ENCODE data around the gene SPPL3.

Gene SPPL3

DNA sequence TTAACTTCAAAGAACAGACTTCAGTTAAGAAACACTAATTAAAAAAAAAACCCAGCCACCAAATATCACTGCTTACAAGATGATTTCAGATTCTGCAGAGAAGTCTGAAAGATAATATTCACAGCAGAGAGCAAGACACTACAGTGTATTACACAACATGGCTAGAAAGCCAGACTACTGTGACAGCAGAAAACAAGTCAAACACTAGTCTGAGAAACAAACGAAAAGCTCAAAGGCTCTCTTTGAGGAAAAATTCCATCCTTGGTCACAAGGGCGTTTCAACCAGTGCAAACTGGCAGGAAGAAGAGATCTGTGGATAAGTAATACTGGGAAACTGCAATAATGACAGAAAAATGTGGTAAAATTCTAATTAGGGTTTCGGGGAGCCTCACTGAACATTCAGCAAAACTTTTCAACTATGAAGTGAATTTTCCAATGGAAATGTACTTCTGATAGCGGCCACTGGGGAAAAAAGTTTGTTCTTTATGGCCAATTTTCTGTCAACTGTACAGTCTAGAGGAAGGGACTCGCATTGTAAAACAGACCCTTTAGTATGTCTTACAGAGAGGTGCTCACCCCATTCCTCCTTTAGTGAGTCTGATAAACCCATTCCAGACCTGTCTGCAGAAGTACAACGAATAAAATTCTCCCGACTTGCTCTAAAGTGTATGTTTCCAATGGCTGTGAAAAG, 128.2 kb downstream of the SPPL3 start:
- DNase-seq (ENCODE audit: low read depth): no peak

DNA sequence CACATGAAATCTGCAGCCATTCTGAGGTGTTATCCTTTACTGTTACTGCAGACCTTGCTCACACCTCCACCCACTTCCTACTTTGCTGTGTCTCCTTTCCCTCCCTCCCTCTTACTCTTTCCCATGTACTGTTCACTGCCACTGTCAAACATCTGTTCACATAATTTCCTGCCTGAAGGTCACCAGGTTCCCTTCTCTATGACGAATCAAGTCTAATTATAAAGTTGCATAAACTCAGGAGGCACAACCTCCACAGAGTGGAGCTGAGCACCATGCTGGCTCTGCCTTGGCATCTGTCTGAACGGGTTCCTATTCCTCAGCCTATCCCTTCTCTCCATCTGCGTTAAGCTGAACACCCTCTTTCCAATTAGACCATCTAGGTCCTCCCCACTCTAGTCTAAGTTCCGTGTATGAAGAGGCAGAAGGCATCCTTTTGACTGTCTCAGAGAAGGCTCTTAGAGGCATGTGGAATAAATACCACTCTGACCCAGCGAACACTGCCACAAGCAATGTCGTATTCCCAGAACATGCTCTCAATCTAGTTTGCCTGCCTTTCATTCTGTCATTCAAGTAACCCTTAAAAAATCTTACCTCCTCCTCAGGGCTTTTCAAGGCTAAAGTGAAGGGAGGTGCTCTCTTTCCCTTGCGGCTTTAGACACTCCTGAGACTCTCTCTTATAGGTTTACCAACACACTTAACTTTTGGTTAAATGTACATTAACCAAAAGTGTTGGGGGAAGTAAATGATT, 129.8 kb downstream of the SPPL3 start:
- DNase-seq (ENCODE audit: low read depth): no peak

DNA sequence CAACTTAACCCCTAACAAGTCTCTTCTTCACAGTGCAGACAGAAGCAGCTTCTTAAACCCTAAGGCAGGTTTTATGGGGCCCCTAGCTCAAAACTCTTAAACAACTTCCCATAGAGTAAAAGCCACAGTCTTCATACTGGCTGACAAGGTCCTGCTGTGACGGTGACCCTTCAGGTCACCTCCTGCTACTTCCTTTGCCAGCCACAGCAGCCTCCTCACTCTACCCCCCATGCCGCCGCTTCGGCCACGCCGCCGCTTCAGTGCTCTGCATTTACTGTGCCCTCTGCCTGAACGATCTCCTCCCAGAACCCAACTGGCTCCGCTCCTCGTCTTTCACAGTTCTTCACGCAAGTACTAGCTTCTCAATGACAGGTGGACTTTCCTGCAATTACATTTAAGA, 133.1 kb downstream of the SPPL3 start:
- no peak for DNase-seq (ENCODE audit: low read depth)

DNA sequence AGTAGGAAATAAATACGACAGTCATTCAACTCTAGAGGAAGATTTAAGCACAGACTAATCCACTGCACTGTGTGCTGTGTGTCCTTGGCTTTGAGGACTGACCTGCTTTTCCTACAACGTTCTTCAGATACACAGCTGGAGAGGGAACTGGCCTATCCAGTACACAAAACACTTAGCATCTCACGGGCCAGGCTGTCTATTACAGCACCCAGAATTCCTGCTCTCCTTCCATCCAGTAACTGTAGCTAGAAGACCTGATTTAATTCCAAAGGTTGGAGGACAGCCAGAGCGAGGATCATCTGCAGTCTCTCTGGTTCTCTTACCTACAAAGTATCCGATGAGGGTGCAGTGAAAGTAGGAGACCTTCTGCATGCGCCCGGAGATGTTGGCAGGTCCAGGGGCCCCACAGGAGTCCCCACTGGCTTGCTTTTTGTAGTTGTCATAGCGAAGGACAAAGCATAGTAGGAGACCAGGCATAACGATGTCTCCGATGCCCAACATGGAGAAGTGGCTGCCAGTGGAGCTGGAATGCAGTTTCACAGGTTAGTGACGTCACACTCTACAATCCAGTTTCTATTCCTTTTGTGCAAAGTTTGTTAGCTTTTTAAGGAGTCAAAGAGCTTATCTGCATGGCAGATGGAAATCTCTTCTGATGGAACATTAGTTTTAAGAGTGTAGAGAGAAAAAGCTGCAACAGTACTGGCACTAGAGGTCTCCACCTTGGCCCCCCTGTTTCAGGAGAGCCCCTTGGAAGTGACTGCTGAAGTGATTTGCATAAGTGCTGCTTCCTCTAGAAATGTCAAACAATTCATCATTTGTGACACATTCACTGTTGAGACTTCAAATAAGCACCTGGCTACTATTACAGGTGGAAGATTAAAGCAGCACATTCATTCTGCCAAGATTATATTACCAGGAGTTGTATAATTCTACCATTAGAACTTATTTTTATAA, 136.8 kb downstream of the SPPL3 start:
- no peak for DNase-seq (ENCODE audit: low read depth)

DNA sequence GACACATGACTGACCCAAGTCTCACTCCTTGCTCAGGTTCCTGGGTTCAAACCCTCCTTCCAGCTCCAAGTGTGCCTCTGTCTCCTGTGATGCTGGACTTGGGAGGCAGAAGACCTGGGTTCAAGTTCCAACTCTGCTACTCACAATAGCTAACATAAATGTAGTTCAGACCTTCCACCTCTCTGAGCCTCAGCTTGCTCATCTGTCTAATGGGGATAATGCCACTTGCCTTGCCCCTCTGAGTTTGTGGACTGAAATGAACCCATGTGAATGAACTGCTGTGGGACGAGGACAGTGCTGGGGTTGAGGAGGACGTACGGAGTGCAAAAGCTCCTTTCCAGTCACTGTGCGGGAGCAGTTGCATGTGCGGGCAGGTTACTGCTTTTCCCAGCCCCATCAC, 137.6 kb downstream of the SPPL3 start:
- DNase-seq (ENCODE audit: low read depth): no peak

DNA sequence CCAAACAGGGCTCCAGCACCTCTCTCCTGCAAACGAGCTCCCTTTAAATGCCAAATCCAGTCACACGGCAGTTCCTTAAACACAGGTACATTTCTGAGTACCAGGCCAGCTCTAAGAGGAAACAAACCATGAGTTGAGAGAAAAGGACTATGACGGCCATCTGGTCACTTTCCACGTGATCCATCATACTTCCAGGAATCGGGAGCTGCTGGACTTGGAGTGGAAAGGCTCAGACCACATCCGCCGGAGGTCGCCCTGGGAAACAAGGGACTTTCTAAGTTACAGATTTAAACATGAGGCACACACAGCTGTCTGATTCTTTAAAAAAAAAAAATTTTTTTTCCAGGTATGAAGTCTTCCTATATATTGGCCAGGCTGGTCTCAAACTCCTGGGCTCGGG, 139.3 kb downstream of the SPPL3 start:
- DNase-seq (ENCODE audit: low read depth): no peak

DNA sequence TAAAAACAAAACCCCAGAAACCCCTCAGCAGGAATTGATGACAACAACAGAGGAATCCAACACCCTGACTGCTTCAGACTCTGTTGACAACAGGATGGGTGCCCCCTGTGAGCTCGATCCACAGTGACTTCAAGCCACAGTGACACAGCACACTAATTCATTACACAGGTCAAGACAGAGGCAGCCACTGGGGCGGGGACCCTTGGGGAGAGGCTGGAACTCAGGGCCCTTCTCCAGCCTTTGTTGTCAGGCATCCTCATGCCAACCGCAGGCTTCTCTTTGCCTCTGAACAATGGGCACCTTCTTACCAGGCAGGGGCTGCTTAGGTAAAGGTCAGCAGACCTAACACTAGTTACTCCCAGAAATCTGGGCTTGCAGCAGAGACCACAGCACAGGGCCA, 140.9 kb downstream of the SPPL3 start:
- DNase-seq (ENCODE audit: low read depth): no peak

DNA sequence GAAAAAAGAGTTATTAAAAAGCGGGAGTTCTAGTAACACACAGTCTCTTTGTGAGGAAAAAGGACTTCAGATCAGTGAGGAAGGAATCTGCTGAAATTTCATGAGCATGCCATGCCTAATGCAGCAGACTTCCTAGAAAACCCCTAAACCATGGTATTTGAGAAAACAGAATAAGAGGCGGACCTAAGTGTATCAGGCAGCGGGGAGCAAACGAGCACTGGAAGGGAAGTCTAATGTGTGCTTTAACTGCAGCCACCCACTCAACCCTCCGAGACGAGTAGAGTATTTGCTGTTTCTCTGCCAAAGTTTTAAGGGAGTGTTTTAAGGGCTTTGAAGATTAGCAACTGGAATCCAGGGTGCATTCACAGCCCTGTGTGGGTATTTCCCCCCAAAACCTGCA, 142.1 kb downstream of the SPPL3 start:
- DNase-seq (ENCODE audit: low read depth): no peak

DNA sequence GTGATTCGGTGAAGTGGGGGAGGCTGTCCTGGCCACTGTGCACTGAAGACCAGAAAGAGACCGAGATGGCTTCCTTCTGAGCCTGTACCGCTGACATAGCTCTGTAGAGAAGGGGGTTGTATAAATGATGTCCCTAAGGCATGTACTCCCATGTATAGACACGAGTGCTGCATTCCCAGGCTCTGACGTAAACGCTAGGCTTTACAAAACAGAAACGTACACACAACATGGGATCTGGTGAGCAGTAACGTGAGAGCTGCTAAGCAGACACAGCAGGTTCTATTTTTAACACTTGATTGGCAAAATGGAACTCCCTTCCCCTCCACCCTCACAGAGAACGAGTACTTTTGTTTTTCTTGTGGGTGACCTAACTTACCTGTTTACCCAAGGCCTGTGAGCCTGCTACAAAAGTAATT, 142.6 kb downstream of the SPPL3 start:
- no peak for DNase-seq (ENCODE audit: low read depth)

DNA sequence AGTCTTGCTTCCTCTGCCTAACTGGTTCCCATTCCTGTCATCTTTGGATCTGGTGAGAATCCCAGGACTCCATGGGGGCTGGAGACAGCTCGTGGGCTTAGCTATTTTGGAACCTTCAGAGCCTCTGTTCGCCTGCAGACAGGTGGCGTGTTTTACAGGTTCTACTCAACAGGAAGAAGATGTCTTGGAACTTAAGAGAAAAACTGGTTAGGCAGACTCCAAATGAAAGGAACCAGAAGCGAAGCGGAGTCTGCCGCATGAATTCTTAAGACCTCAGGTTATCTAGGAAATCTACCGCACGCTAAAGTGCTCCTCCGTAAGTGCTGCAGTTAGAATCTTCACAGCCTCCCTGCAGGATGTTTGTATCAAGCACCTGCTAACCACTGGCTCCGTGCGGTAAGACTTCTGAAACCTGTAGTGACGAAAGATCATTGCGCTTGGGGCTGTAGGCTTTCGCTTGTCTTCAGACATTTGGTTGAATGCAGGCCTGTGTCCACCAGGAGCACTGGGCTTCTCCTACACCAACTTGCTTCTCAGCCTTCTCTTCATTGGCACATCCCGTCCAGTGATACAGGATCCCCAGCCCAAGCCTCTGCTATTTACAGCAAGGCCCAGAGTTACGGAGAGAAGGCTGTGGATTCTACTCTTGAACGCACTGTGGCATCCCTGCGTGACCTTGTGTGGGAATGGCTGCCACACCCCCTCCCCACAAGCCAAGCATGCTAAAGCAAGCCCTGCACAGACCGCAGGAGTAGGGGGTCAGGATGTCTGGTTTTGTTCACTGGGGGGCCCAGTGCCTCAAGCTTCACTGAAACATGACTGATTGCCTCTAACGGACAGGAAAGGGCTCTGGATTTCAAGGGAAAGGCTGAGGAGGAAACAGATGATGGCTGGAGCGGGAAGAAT, 143.6 kb downstream of the SPPL3 start:
- no peak for DNase-seq (ENCODE audit: low read depth)

DNA sequence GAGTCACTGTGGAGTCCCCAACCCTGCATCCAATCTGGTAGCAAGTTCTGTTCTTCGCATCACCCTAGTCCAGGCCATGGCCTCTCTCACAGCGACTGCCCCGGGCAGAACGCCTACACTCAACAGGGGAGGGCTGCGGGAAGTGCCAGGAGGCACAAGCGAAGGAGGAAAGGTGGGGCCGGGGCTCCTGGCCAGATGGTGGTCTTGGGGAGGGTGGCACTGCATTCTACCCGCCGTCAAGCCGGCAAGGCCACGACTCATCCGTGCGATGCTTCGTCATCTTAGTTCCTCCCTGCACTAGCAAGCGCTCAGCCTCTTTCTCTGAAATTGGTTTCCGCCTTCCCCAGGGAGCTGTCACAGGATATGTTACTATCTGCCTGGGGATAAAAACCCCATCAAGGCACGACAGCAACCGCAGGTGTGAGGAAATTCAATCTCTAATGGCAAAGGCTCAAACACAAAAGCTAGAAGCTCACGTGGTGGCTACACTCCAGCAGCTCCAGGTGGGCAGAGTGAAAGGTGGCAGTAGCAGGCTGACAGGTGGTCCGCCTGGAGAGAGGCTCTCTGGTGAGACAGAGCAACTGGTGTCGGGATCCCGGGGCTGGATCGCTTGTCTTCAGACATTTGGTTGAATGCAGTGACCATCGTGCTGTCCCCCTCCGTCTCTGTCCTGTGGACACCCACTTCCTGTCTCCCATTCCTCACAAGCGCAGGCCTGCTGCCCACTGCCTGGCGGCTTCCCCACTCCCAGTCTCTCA, 144.4 kb downstream of the SPPL3 start:
- DNase-seq (ENCODE audit: low read depth): no peak

DNA sequence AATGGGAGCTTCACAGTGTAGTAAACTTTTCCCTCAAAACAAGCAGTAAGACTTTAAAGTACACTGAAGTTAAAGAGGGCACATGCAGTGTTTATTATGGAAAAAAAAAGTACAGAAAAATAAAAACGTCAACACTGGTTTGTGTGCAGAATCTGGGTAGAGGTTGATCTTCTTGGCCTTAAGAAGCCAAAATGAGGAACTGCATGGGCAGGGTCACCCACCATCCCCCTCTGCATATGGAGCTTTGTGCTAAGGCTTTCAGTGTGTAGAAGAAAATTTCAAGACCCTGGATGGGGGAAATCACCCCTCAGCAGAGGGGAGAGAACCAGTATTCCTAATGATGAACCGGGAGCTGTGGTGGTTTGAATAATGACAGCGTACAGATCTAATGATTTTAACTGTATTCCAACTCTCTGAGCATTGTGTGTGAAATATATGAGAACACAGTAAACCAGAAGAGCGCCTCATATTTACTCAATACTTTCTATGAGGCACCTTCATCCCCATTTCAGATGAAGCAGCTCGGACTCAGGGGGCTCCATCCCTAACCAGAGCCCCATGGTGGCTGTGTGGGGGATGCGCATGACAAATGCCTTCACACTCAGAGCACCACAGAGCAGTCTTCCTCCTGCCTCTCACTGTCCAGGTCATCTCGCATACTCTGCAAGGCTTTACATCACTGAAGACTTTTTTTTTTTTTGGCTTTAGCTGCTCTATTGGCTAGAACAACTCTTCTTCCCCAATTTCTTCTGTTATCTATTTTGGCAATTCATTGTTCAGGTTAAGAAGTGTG, 145.2 kb downstream of the SPPL3 start:
- DNase-seq (ENCODE audit: low read depth): no peak

DNA sequence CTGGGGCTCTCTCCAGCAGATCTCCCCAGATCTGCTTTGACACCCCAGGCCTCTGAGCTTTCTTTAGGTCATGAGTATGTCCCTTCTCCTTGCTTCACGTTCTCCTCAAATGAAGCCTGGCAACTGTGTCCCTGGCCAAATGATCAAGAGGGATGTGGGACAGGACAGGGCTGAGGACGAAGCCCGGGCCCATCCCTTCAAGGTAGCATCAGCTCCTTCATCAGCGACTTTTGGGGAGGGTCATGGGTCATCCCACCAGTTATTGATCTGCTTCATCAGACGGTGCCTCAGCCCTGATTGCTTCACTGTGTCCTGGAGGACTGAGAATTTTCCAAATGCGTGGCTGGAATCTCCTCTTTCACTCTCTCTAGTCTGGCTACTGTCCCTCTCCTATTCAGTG, 146.2 kb downstream of the SPPL3 start:
- no peak for DNase-seq (ENCODE audit: low read depth)

DNA sequence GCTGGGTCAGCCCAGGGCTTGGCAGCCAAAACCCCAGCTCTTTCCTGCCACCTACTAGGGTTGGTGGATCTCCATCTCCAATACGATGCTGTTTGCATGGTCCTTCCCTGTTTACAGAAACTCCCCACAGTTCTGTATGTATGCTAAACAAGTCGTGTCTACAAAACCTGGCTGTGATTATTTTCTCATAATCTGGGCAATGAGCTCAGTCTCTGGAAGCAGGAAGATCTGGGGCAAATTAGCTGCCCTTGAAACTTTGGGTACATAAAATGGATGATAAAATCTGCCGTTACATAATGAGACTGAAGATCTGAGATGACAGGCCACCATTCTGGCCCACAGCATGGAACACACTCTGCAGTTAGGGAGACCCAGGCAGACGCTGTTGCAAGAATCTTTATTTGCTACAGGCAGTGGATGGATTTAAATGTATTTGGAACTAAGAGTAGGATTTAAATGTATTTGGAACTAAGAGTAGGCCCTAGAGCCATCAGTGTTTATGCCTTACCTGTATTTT, 146.9 kb downstream of the SPPL3 start:
- DNase-seq (ENCODE audit: low read depth): no peak

DNA sequence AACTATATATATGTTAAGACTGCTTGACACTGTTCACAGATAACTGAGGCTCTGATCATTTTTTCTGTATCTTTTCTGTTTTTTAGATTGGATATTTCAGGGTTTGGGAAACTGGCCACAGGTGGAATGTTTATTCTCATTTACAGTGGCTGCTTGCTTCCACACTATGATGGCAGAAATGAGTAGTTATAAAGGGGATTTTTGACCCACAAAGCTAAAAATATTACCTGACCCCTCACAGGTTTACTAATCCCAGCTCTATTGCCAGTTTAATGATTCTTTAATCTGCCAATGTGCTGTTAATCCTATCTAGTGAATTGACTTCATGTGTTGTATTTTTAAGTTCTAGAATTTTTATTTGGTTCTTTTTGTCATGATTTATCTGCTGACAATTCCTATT, 148.9 kb downstream of the SPPL3 start:
- no peak for DNase-seq (ENCODE audit: low read depth)

DNA sequence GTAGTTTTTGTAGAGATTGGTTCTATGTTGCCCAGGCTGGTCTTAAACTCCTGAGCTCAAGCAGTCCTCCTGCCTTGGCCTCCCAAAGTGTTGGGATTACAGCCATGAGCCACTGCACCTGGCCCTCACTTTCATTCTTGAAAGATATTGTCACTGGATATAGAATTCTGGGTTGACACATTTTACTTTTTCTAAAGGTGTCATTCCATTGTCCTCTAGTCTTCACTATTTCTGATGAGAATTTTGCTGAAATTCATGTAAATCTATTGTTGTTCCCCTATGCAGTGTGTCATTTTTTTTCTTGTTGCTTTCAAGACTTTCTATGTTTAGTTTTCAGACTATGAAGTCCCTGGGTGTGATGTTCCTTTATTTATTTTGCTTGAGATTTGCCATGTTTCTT, 149.4 kb downstream of the SPPL3 start:
- DNase-seq (ENCODE audit: low read depth): no peak

DNA sequence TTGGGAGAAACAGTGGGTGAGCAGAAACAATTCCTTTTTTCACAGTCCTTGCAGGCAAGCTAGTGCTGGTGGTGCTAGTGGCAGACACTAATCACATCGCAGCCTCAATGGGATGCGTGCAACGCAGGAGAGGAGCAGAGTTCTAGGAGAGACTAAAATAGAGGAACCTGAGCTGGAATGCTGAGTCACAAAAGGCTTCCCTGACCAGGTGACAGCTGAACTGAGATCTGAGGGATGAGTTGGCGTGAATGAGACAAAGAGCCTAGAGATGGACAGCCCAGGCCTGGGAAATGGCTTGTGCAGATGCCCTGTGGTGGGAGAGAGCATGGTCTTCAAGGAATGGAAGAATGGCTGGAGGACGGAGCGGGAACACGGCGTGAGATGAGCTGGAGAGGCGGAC, 152.8 kb downstream of the SPPL3 start:
- DNase-seq (ENCODE audit: low read depth): no peak

DNA sequence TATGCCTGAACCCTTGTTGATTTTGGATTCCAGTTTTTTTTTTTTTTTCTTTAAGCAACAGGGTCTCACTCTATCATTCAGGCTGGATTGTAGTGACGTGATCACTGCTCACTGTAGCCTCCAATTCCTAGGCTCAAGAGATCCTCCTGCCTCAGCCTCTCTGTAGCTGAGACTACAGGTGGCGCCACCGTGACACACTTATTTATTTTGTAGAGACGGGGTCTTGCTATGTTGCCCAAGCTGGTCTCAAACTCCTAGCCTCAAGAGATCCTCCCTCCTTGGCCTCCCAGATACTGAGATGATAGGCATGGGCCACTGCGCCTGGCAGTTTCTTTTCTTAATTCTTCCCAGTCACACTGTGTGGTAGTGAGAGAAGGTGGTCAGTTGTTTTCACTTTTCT, 153.4 kb downstream of the SPPL3 start:
- no peak for DNase-seq (ENCODE audit: low read depth)

DNA sequence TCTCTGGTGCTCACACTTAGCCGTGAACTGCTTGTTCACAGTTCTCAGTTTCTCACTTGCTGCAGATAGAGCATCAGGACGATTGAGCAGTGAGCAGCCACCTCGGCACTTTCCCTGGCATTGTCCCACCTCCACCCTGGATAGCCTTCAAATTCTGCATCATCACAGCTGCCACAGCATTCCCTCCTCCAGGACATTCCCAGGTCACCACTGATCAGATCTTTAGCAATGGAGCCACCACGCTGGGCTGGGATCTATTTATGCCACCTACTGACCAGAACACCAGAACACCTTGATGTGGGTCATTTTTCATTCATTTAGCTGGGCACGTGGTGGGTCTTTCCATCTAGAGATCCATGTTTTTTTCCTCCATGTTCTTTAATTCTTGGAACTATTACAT, 154.9 kb downstream of the SPPL3 start:
- DNase-seq (ENCODE audit: low read depth): no peak

DNA sequence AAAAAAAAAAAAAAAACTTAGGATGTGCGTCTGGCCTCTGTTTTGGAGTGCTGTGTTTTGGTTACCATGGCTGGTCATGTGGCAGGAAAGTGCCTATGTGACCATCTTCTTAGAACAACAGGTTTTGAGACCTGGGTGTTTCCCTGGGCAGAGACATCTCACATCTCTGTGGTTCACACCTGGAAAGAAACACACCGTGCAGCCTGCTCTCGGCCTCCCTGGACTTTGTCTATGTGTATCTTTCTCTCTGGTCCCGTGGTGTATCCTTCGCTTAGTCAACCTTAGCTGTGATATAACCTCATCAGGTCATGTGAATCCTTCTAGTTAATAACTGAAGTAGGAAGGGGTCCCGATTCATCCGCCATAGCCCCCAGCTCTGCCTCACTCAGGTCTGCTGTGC, 155.9 kb downstream of the SPPL3 start:
- DNase-seq (ENCODE audit: low read depth): no peak
